Fibroblast of lung (primary cell): Measurements from ENCODE around the gene AP4S1. TPM values are rescaled to one million over a fixed set of nuclear protein-coding genes. Genes with fewer than 3 reads are reported as not detected.

Experiments
- DNase-seq, 2 donors: peaks; one replicate each; pipeline versions ENCODE4 v3.0.0 to v3.0.0-alpha.2; 2010; ENCODE audit warnings: low read depth in 2 of 2
- H2AFZ ChIP-seq: 2 replicates; pipeline ENCODE4 v1.5.1; 2012; ENCODE audit warnings: low read length, control low read depth, inconsistent platforms
- H3K27ac ChIP-seq: 2 replicates; pipeline ENCODE4 v1.5.1; 2011; ENCODE audit warnings: low read length, control low read depth; ENCODE audit not compliant: insufficient read depth
- H3K27me3 ChIP-seq: 2 replicates; pipeline ENCODE4 v1.5.1; 2011; ENCODE audit warnings: mild to moderate bottlenecking, low read length; ENCODE audit not compliant: control insufficient read depth, insufficient read depth
- H3K36me3 ChIP-seq: 2 replicates; pipeline ENCODE4 v1.5.1; 2011; ENCODE audit warnings: low read length; ENCODE audit not compliant: control insufficient read depth, insufficient read depth
- H3K4me1 ChIP-seq: 2 replicates; pipeline ENCODE4 v1.5.1; 2011; ENCODE audit warnings: low read length; ENCODE audit not compliant: control insufficient read depth, insufficient read depth; ENCODE audit errors: extremely low read depth
- H3K4me2 ChIP-seq: 2 replicates; pipeline ENCODE4 v1.5.1; 2011; ENCODE audit warnings: low read length, control low read depth; ENCODE audit not compliant: insufficient read depth; ENCODE audit errors: extremely low read depth
- H3K4me3 ChIP-seq, 4 experiments: fragments of 200-600 bp in 1 of 4; sonication (generic) in 1 of 4; replicated peaks in 1 of 4; 2 replicates each; pipeline ENCODE4 v1.5.1; 2011 to 2016; ENCODE audit warnings: low read length in 4 of 4, low read depth in 3 of 4, mild to moderate bottlenecking in 3 of 4, control low read depth in 2 of 4, inconsistent platforms in 1 of 4, mixed read lengths in 1 of 4; ENCODE audit not compliant: insufficient read depth in 1 of 4; ENCODE audit errors: control extremely low read depth in 1 of 4
- H3K79me2 ChIP-seq: 2 replicates; pipeline ENCODE4 v1.5.1; 2012; ENCODE audit warnings: mild to moderate bottlenecking, low read length, inconsistent platforms; ENCODE audit not compliant: control insufficient read depth, insufficient read depth
- H3K9ac ChIP-seq: 2 replicates; pipeline ENCODE4 v1.5.1; 2011; ENCODE audit warnings: mild to moderate bottlenecking, low read length, control low read depth; ENCODE audit not compliant: insufficient read depth
- H3K9me3 ChIP-seq: 2 replicates; pipeline ENCODE4 v1.5.1; 2012; ENCODE audit warnings: low read depth, low read length; ENCODE audit not compliant: control insufficient read depth, insufficient read depth
- H4K20me1 ChIP-seq: 2 replicates; pipeline ENCODE4 v1.5.1; 2011; ENCODE audit warnings: low read length; ENCODE audit not compliant: control insufficient read depth, insufficient read depth; ENCODE audit errors: extremely low read depth
- CTCF ChIP-seq, 2 donors: IDR thresholded peaks in 1 of 2; conservative IDR thresholded peaks in 1 of 2; 1 replicate in 1 of 2; 2 replicates in 1 of 2; pipeline ENCODE4 v1.5.1; 2011 to 2012; ENCODE audit warnings: low read length in 2 of 2, control low read depth in 1 of 2, inconsistent platforms in 1 of 2, low read depth in 1 of 2, mild to moderate bottlenecking in 1 of 2
- EZH2 ChIP-seq: IDR thresholded peaks from 2 replicates; pipeline ENCODE4 v1.5.1; 2012; ENCODE audit warnings: low read length, control low read depth, mild to moderate bottlenecking; ENCODE audit errors: missing control alignments
- polyA plus RNA-seq, 2 donors: library from polyadenylated mRNA; depleted of rRNA in 1 of 2; stranded (reverse) in 1 of 2; unstranded in 1 of 2; fragments of >200 nt; gene quantifications; 2 replicates each; pipeline ENCODE4 v1.2.1, GENCODE V29; 2011 to 2012; ENCODE audit warnings: missing spikeins in 1 of 2
- total RNA-seq: library from RNA; depleted of rRNA; stranded (reverse); fragments of >200 nt; gene quantifications from 2 replicates; pipeline ENCODE4 v1.2.1, GENCODE V29; 2014

Gene AP4S1
- total and polyA plus RNA-seq, 2 donors (not counting 1 experiment from before 2014, with no cell fraction given) = 5.6 to 7.1 TPM

- H3K36me3 ChIP-seq = no peaks in the 10 kb centered on the region
These were observed 29.8 kb upstream of the AP4S1 start for GRCh38 chr14:30995689-30996088.

GRCh38 chr14:30996892-30997659, 28.4 kb upstream of the AP4S1 start:
- no peak for TF ChIP-seq EZH2
- no peak for TF ChIP-seq CTCF (conservative IDR thresholded peaks at IDR 0.05 in 1 of 2, IDR thresholded peaks at IDR 0.05 in 1 of 2; ENCODE audit: low read depth in 1 of 2, low read length in 2 of 2)
- peaks cover 3% of the 10 kb centered on the region for H3K4me1 ChIP-seq
- peaks cover 82% of the 10 kb centered on the region for H3K79me2 ChIP-seq
- no peaks in the 10 kb centered on the region for H3K36me3 ChIP-seq
- no peaks in the 10 kb centered on the region for H3K9me3 ChIP-seq
- H3K27ac ChIP-seq = no peak overlapping the region
- H3K9ac ChIP-seq = no peak overlapping the region
- H4K20me1 ChIP-seq = peaks cover 2% of the 10 kb centered on the region
- no peak overlapping the region for H3K4me3 ChIP-seq
- no peak overlapping the region for H3K4me2 ChIP-seq
- H2AFZ ChIP-seq = no peak overlapping the region
- no peak for DNase-seq
- no peaks in the 10 kb centered on the region for H3K27me3 ChIP-seq

More at GRCh38 chr14:30995689-30996088, 29.8 kb upstream of the AP4S1 start:
- no peak for DNase-seq
- Histone ChIP-seq H3K4me1 (peaks cover 3% of the 10 kb centered on the region), H2AFZ (no peak overlapping the region), H3K4me3 (no peak overlapping the region), H3K4me2 (no peak overlapping the region), H3K27ac (no peak overlapping the region), H3K27me3 (no peaks in the 10 kb centered on the region), H3K9ac (no peak overlapping the region), H4K20me1 (peaks cover 2% of the 10 kb centered on the region), H3K79me2 (peaks cover 84% of the 10 kb centered on the region), H3K9me3 (no peaks in the 10 kb centered on the region)
- no peak for TF ChIP-seq EZH2
- no peak for TF ChIP-seq CTCF (conservative IDR thresholded peaks at IDR 0.05 in 1 of 2, IDR thresholded peaks at IDR 0.05 in 1 of 2; ENCODE audit: low read depth in 1 of 2, low read length in 2 of 2)

- no peak for TF ChIP-seq EZH2
- TF ChIP-seq CTCF (conservative IDR thresholded peaks at IDR 0.05 in 1 of 2, IDR thresholded peaks at IDR 0.05 in 1 of 2; ENCODE audit: low read depth in 1 of 2, low read length in 2 of 2) = no peak
- Histone ChIP-seq H2AFZ (no peak overlapping the region), H3K9ac (no peak overlapping the region), H3K9me3 (no peaks in the 10 kb centered on the region), H3K4me3 (no peak overlapping the region), H3K79me2 (peaks cover 72% of the 10 kb centered on the region), H3K27me3 (no peaks in the 10 kb centered on the region), H4K20me1 (peaks cover 2% of the 10 kb centered on the region), H3K4me1 (peaks cover 3% of the 10 kb centered on the region), H3K36me3 (no peaks in the 10 kb centered on the region), H3K4me2 (no peak overlapping the region), H3K27ac (no peak overlapping the region)
- DNase-seq = no peak
These were observed 27.2 kb upstream of the AP4S1 start for GRCh38 chr14:30998100-30998706.
